Measurements from ENCODE around the gene TGFB2.
A peak's percentile ranks its signal among the peaks of the same experiment; 100 is the strongest.

The TGFB2 gene

GRCh38 chr1:218462587-218462986 is 117.5 kb downstream of the TGFB2 start:
- Histone ChIP-seq H3K9me3 (ENCODE audit: control insufficient read depth, low read length) (no peaks in the 10 kb centered on the region), H3K4me1 (ENCODE audit: control insufficient read depth, insufficient read depth, low read length, poor library complexity, severe bottlenecking) (peaks cover 42% of the 10 kb centered on the region), H3K36me3 (ENCODE audit: control insufficient read depth, insufficient read depth, low read length) (no peaks in the 10 kb centered on the region), H3K27ac (ENCODE audit: low read depth, low read length, severe bottlenecking) (no peak overlapping the region), H3K4me3 (ENCODE audit: extremely low read depth, insufficient read depth, low read length, poor library complexity, severe bottlenecking) (no peak overlapping the region)
- 84 to 100% methylated on average over 1 to 2 of the region's 2 CpGs for WGBS, 2 experiments (ENCODE audit: insufficient coverage in 2 of 2)

- Histone ChIP-seq H3K4me1 (ENCODE audit: control insufficient read depth, insufficient read depth, low read length, poor library complexity, severe bottlenecking) (peaks cover 43% of the 10 kb centered on the region), H3K36me3 (ENCODE audit: control insufficient read depth, insufficient read depth, low read length) (no peaks in the 10 kb centered on the region), H3K9me3 (ENCODE audit: control insufficient read depth, low read length) (no peaks in the 10 kb centered on the region), H3K27ac (ENCODE audit: low read depth, low read length, severe bottlenecking) (peak overlapping the region; percentile 79), H3K4me3 (ENCODE audit: extremely low read depth, insufficient read depth, low read length, poor library complexity, severe bottlenecking) (no peak overlapping the region)
- 94 to 95% methylated on average over 9 of the region's 14 CpGs for WGBS, 2 experiments (ENCODE audit: insufficient coverage in 2 of 2)
Observed at GRCh38 chr1:218463194-218464156, 118.3 kb downstream of the TGFB2 start.

GRCh38 chr1:218464871-218465270 is 119.7 kb downstream of the TGFB2 start:
- WGBS, 2 experiments (ENCODE audit: insufficient coverage in 2 of 2), result 100% methylated on average over 1 of the region's 2 CpGs; no CpG with 5 or more reads in 1 of the 2 experiments
- H3K27ac ChIP-seq (ENCODE audit: low read depth, low read length, severe bottlenecking), result no peak overlapping the region

GRCh38 chr1:218466341-218467010 is 121.3 kb downstream of the TGFB2 start:
- Histone ChIP-seq H3K27ac (ENCODE audit: low read depth, low read length, severe bottlenecking) (no peak overlapping the region), H3K4me3 (ENCODE audit: extremely low read depth, insufficient read depth, low read length, poor library complexity, severe bottlenecking) (no peak overlapping the region), H3K36me3 (ENCODE audit: control insufficient read depth, insufficient read depth, low read length) (no peaks in the 10 kb centered on the region), H3K9me3 (ENCODE audit: control insufficient read depth, low read length) (no peaks in the 10 kb centered on the region), H3K4me1 (ENCODE audit: control insufficient read depth, insufficient read depth, low read length, poor library complexity, severe bottlenecking) (peaks cover 26% of the 10 kb centered on the region)
- WGBS, 2 experiments (ENCODE audit: insufficient coverage in 2 of 2), result 80 to 90% methylated on average over 2 of the region's 6 CpGs

More at GRCh38 chr1:218464871-218465270, 119.7 kb downstream of the TGFB2 start:
- Histone ChIP-seq H3K4me3 (ENCODE audit: extremely low read depth, insufficient read depth, low read length, poor library complexity, severe bottlenecking) (no peak overlapping the region), H3K4me1 (ENCODE audit: control insufficient read depth, insufficient read depth, low read length, poor library complexity, severe bottlenecking) (peaks cover 32% of the 10 kb centered on the region), H3K9me3 (ENCODE audit: control insufficient read depth, low read length) (no peaks in the 10 kb centered on the region), H3K36me3 (ENCODE audit: control insufficient read depth, insufficient read depth, low read length) (no peaks in the 10 kb centered on the region)

- WGBS, 2 experiments (ENCODE audit: insufficient coverage in 2 of 2), result 90 to 100% methylated on average over 2 to 3 of the region's 8 CpGs
- H3K4me1 ChIP-seq (ENCODE audit: control insufficient read depth, insufficient read depth, low read length, poor library complexity, severe bottlenecking), result peaks cover 26% of the 10 kb centered on the region
- H3K27ac ChIP-seq (ENCODE audit: low read depth, low read length, severe bottlenecking), result no peak overlapping the region
- H3K36me3 ChIP-seq (ENCODE audit: control insufficient read depth, insufficient read depth, low read length), result no peaks in the 10 kb centered on the region
- no peaks in the 10 kb centered on the region for H3K9me3 ChIP-seq (ENCODE audit: control insufficient read depth, low read length)
- no peak overlapping the region for H3K4me3 ChIP-seq (ENCODE audit: extremely low read depth, insufficient read depth, low read length, poor library complexity, severe bottlenecking)
Observed at GRCh38 chr1:218467101-218468072, 122.3 kb downstream of the TGFB2 start.

- H3K9me3 ChIP-seq (ENCODE audit: control insufficient read depth, low read length), result no peaks in the 10 kb centered on the region
- 97% methylated on average over 4 of the region's 4 CpGs; no CpG with 5 or more reads in 1 of the 2 experiments for WGBS, 2 experiments (ENCODE audit: insufficient coverage in 2 of 2)
- peaks cover 24% of the 10 kb centered on the region for H3K4me1 ChIP-seq (ENCODE audit: control insufficient read depth, insufficient read depth, low read length, poor library complexity, severe bottlenecking)
- no peak overlapping the region for H3K4me3 ChIP-seq (ENCODE audit: extremely low read depth, insufficient read depth, low read length, poor library complexity, severe bottlenecking)
- H3K36me3 ChIP-seq (ENCODE audit: control insufficient read depth, insufficient read depth, low read length), result no peaks in the 10 kb centered on the region
- H3K27ac ChIP-seq (ENCODE audit: low read depth, low read length, severe bottlenecking), result no peak overlapping the region
Observed at GRCh38 chr1:218468711-218469110, 123.6 kb downstream of the TGFB2 start.

GRCh38 chr1:218472885-218473284 is 127.7 kb downstream of the TGFB2 start:
- peaks cover 42% of the 10 kb centered on the region for H3K4me1 ChIP-seq (ENCODE audit: control insufficient read depth, insufficient read depth, low read length, poor library complexity, severe bottlenecking)
- no peak overlapping the region for H3K4me3 ChIP-seq (ENCODE audit: extremely low read depth, insufficient read depth, low read length, poor library complexity, severe bottlenecking)
- WGBS, 2 experiments (ENCODE audit: insufficient coverage in 2 of 2), result no CpG with 5 or more reads among the region's 1 CpG
- H3K9me3 ChIP-seq (ENCODE audit: control insufficient read depth, low read length), result no peaks in the 10 kb centered on the region
- no peaks in the 10 kb centered on the region for H3K36me3 ChIP-seq (ENCODE audit: control insufficient read depth, insufficient read depth, low read length)
- peak overlapping the region; percentile 17 for H3K27ac ChIP-seq (ENCODE audit: low read depth, low read length, severe bottlenecking)

GRCh38 chr1:218473522-218473921 is 128.4 kb downstream of the TGFB2 start:
- no CpG with 5 or more reads among the region's 2 CpGs for WGBS, 2 experiments (ENCODE audit: insufficient coverage in 2 of 2)

GRCh38 chr1:218474128-218474527 is 129.0 kb downstream of the TGFB2 start:
- 93 to 100% methylated on average over 2 to 3 of the region's 5 CpGs for WGBS, 2 experiments (ENCODE audit: insufficient coverage in 2 of 2)
- Histone ChIP-seq H3K36me3 (ENCODE audit: control insufficient read depth, insufficient read depth, low read length) (no peaks in the 10 kb centered on the region), H3K4me1 (ENCODE audit: control insufficient read depth, insufficient read depth, low read length, poor library complexity, severe bottlenecking) (peaks cover 45% of the 10 kb centered on the region), H3K9me3 (ENCODE audit: control insufficient read depth, low read length) (no peaks in the 10 kb centered on the region), H3K27ac (ENCODE audit: low read depth, low read length, severe bottlenecking) (peak overlapping the region; percentile 68), H3K4me3 (ENCODE audit: extremely low read depth, insufficient read depth, low read length, poor library complexity, severe bottlenecking) (no peak overlapping the region)

More at GRCh38 chr1:218473522-218473921, 128.4 kb downstream of the TGFB2 start:
- Histone ChIP-seq H3K36me3 (ENCODE audit: control insufficient read depth, insufficient read depth, low read length) (no peaks in the 10 kb centered on the region), H3K9me3 (ENCODE audit: control insufficient read depth, low read length) (no peaks in the 10 kb centered on the region), H3K4me1 (ENCODE audit: control insufficient read depth, insufficient read depth, low read length, poor library complexity, severe bottlenecking) (peaks cover 42% of the 10 kb centered on the region), H3K4me3 (ENCODE audit: extremely low read depth, insufficient read depth, low read length, poor library complexity, severe bottlenecking) (no peak overlapping the region), H3K27ac (ENCODE audit: low read depth, low read length, severe bottlenecking) (peak overlapping the region; percentile 17)

GRCh38 chr1:218475275-218475674 is 130.1 kb downstream of the TGFB2 start:
- no CpG with 5 or more reads among the region's 1 CpG for WGBS, 2 experiments (ENCODE audit: insufficient coverage in 2 of 2)
- Histone ChIP-seq H3K27ac (ENCODE audit: low read depth, low read length, severe bottlenecking) (peak overlapping the region; percentile 68), H3K4me1 (ENCODE audit: control insufficient read depth, insufficient read depth, low read length, poor library complexity, severe bottlenecking) (peaks cover 56% of the 10 kb centered on the region), H3K36me3 (ENCODE audit: control insufficient read depth, insufficient read depth, low read length) (no peaks in the 10 kb centered on the region), H3K9me3 (ENCODE audit: control insufficient read depth, low read length) (no peaks in the 10 kb centered on the region), H3K4me3 (ENCODE audit: extremely low read depth, insufficient read depth, low read length, poor library complexity, severe bottlenecking) (no peak overlapping the region)

Data from mesodermal cell (in vitro differentiated cells).